GM12874 (cell line): ENCODE data around the gene FFAR4.

Experiments
- TF ChIP-seq, protein P1 (sequence below): IDR thresholded peaks from 2 replicates; pipeline ENCODE4 v1.5.1; 2011; ENCODE audit warnings: low read depth, mild to moderate bottlenecking, control low read depth, low read length, moderate library complexity; ENCODE audit not compliant: insufficient read depth

Gene FFAR4

DNA sequence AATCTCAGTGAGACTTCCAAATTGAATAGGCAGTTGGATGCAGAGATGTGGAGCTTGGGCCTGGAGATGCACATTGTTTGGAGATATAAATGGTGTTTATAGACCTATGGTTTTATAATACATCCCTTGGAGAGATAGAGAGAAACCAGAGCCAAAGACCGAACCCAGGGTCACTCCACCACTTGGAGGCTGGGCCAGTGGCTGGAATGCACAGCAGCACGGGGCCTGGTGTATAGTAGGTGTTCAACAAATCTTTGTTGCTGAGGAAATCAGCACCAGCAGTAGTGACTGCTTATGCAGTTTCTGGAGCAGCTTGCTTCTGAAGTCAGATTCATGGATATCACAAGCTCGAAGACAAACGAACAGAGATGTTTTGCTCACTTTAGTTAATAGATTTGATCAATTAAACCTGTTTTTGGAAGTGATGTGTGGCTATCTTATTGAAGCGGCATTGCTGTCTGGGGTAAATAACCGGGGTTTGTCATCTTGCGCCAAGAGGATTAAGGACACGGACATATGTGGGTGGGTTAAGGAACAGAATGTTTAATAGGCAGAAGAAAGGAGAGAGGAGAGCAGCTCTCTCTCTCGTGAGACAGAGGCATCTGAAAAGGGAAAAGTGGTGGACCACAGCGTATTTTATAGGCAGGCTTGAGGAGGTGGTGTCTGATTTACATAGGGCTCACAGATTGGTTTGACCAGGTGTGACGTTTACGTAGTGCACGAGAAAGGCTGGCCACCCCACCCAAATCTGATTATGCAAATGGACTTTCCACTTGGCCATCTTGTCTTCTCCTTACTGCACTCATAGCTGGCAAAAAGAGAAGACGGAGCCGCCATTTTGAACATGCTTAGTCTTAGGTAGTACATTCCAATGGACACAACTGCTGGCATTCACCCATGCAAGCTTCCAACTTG is 23.4 kb downstream of the FFAR4 start:
- TF ChIP-seq, protein P1, sequence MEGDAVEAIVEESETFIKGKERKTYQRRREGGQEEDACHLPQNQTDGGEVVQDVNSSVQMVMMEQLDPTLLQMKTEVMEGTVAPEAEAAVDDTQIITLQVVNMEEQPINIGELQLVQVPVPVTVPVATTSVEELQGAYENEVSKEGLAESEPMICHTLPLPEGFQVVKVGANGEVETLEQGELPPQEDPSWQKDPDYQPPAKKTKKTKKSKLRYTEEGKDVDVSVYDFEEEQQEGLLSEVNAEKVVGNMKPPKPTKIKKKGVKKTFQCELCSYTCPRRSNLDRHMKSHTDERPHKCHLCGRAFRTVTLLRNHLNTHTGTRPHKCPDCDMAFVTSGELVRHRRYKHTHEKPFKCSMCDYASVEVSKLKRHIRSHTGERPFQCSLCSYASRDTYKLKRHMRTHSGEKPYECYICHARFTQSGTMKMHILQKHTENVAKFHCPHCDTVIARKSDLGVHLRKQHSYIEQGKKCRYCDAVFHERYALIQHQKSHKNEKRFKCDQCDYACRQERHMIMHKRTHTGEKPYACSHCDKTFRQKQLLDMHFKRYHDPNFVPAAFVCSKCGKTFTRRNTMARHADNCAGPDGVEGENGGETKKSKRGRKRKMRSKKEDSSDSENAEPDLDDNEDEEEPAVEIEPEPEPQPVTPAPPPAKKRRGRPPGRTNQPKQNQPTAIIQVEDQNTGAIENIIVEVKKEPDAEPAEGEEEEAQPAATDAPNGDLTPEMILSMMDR: no peak

DNA sequence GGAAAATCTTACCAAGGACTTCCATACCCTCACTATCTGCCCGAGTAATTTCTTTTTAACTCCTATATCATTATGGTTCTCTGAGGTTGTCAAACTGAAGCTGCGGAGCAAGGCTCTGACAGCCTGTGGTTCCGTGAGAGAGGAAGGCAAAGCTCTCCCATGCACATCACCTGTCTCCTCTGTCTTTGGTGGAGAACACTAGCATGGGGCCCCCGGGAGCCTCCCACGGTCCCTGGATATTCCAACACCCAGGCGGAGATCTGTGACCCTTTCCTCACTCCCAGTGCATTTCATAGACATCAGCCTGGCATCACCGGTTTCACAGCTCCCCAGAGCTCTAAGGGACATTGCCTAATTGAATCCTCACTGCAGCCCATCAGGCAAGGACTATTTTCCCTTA is 24.2 kb downstream of the FFAR4 start:
- TF ChIP-seq, protein P1: no peak

DNA sequence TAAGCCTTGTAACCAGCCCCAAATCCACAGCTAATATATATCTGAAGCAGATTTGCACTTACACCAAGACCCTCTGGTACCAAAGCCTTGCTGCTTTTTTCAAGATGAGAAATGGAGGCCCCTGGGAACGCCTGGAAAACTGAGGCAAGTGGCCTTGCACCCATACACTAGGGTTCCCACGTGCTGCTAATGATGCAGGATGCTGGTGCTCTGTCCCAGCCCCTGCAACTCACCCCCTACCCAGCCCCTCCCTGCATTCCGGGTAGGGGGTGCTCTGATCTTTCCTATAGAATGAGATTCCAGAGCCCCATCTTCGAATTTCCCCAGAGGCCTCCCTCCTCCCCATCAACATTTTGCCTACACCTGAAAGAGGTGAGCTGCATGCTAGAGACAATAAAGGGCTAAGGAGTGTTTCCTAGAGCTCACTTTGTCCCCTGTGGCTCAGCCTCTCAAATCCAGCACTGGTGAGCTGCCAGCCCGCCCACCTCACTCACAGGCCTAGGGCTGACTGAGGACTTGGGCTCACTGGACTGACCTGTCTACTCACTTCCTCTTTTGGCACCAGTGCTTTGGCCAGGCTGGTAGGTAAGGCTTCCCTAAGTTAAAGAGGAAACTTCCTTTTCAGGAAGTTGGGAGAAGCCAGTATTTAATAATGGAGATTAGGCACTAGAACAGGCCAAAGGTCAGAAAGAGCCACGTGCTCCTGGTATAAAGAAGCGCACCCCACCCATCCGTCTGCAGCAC is 24.8 kb downstream of the FFAR4 start:
- TF ChIP-seq, protein P1: no peak

DNA sequence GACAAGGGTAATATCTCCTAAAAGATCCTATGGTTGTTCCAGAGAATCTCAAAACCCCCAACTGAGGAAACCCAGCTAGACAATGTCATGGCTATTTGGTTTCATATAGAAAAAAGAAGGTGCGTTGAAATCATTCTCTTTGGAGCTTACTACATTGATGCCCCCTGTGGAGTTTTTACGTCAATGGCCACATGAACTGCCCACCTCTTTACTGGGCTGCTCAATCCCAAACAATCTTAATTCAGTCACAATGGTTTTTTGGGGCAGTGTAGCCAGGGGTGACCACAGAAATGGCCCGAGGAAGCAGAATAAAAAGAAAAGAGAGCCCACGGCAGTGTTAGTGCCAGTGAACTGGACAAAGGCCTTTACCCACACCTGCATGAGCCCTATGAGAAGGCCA is 26.8 kb downstream of the FFAR4 start:
- TF ChIP-seq, protein P1: no peak

DNA sequence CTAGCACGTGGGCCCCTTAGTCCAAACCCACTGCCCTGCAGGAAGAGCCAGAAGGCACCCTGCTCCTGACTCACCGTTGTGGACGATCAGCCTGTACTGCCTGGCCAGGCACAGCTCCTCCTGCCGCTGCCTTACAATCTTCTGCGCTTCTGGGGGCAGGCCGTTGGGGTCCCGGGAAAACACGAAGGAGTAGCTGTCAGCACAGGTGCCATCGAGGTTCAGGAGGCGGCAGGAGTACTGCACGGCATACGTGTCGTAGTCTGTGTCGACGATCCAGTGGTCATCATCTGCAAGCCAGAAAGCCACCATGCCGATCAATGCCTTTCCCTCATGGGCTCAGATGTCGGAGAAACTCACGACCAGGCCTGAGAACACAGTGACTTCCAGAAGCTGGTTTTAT is 27.3 kb downstream of the FFAR4 start:
- TF ChIP-seq, protein P1: no peak

DNA sequence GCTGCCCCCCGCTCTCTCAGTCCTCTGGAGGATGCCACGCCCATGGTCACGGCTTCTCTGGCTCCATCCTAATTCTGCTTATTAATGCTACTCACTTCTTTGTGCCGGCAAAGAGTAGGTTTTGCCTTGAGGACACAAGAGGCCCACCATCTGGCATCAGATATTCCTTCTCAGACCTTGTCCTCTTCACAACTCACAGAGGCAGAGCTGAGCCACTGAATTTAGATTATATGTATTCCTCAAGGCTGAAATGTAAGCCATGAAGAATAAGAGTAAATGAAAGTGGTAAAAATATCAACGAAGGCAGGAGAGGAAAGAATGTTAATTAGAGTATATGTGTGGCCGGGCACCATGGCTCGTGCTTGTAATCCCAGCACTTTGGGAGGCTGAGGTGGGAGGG is 28.1 kb downstream of the FFAR4 start:
- TF ChIP-seq, protein P1: no peak

DNA sequence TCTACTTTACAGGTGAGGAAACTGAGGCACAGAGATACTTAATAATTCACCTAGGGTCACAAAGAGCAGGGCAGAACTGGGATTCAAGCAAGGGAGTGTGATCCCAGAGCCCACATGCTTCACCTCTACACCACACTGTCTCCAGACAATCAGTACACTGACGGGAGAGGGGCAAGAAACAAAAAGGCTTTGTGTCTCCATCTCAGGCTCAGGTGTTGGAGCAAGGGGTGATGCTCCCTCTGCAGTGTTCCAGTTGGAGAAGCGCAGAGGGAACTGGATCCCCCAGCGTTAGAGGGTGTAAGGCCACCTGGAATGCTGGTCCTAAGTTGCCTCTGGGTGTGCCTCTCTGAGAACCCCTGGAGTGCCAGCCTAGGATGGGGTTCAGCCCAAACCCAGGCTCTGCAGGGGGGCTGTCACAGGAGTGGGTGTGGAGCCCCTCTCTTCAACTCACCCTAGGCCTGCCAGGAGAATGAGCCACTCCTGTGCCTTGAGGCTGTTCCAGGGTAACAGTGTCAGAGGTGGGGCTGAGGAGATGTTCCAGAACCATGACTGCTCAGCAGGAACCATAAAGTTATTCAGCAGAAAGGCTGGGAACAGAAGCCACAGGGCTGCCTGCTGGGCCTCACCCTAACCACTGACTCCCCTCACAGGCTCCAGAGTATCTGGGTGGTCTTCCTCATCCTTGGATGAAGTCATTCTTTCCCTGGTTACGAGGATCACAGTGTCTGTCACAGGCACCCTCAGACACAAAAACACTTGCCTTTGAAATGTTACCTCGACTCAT is 29.1 kb downstream of the FFAR4 start:
- TF ChIP-seq, protein P1: no peak
